GM06990 (cell line): ENCODE results near the gene AGPS.
"Not testable (repeated sequence)": the region's sequence is repeated elsewhere in the genome, so short reads cannot be mapped to it uniquely, and the experiment has no call there.

Source experiments
- DNase-seq: peaks from one replicate; pipeline ENCODE4 v3.0.0-alpha.2; 2011; ENCODE audit not compliant: insufficient read length; ENCODE audit errors: extremely low read depth
- H3K27me3 ChIP-seq: replicated peaks from 2 replicates; pipeline ENCODE4 v1.6.0; 2011; ENCODE audit warnings: low read length; ENCODE audit not compliant: control insufficient read depth, insufficient read depth
- H3K36me3 ChIP-seq: 2 replicates; pipeline ENCODE4 v1.5.1; 2011; ENCODE audit warnings: low read length; ENCODE audit not compliant: control insufficient read depth, insufficient read depth
- H3K4me3 ChIP-seq: replicated peaks from 2 replicates; pipeline ENCODE4 v1.5.1; 2011; ENCODE audit warnings: low read depth, mild to moderate bottlenecking, control low read depth, low read length
- TF ChIP-seq, protein P1 (sequence below): IDR thresholded peaks from 2 replicates; pipeline ENCODE4 v1.5.1; 2011; ENCODE audit warnings: low read length, control low read depth, mild to moderate bottlenecking, inconsistent platforms; ENCODE audit not compliant: insufficient read depth, poor library complexity, severe bottlenecking

The AGPS gene

DNA sequence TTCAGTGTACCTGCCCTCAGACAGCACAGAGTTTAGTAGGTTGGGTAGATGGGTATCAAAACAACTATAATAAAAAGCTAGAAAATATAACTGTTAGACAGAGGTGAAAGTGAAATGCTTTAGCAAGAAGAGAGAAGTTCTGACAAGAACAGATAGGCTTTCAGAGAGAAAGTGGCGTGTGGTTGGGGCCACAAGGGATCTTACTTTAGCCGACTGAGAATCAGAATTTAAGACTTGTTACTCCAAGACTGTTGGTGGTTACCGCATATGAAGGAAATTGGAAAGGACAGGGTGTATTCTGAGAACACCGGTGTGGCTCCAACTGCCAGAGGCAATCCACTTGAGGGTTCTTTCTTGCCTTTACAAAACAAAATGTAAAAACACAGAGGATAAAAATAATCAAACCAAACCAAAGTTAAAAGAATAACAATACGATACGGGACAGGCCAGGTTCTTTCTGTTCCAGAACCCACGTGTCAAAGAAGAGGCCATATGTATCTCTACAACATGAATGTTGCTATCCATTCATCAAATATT, 44.4 kb upstream of the AGPS start:
- TF ChIP-seq, protein P1, sequence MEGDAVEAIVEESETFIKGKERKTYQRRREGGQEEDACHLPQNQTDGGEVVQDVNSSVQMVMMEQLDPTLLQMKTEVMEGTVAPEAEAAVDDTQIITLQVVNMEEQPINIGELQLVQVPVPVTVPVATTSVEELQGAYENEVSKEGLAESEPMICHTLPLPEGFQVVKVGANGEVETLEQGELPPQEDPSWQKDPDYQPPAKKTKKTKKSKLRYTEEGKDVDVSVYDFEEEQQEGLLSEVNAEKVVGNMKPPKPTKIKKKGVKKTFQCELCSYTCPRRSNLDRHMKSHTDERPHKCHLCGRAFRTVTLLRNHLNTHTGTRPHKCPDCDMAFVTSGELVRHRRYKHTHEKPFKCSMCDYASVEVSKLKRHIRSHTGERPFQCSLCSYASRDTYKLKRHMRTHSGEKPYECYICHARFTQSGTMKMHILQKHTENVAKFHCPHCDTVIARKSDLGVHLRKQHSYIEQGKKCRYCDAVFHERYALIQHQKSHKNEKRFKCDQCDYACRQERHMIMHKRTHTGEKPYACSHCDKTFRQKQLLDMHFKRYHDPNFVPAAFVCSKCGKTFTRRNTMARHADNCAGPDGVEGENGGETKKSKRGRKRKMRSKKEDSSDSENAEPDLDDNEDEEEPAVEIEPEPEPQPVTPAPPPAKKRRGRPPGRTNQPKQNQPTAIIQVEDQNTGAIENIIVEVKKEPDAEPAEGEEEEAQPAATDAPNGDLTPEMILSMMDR: no peak
- no peak overlapping the region for H3K4me3 ChIP-seq
- H3K27me3 ChIP-seq: no peaks in the 10 kb centered on the region
- DNase-seq: no peak
- no peaks in the 10 kb centered on the region for H3K36me3 ChIP-seq

DNA sequence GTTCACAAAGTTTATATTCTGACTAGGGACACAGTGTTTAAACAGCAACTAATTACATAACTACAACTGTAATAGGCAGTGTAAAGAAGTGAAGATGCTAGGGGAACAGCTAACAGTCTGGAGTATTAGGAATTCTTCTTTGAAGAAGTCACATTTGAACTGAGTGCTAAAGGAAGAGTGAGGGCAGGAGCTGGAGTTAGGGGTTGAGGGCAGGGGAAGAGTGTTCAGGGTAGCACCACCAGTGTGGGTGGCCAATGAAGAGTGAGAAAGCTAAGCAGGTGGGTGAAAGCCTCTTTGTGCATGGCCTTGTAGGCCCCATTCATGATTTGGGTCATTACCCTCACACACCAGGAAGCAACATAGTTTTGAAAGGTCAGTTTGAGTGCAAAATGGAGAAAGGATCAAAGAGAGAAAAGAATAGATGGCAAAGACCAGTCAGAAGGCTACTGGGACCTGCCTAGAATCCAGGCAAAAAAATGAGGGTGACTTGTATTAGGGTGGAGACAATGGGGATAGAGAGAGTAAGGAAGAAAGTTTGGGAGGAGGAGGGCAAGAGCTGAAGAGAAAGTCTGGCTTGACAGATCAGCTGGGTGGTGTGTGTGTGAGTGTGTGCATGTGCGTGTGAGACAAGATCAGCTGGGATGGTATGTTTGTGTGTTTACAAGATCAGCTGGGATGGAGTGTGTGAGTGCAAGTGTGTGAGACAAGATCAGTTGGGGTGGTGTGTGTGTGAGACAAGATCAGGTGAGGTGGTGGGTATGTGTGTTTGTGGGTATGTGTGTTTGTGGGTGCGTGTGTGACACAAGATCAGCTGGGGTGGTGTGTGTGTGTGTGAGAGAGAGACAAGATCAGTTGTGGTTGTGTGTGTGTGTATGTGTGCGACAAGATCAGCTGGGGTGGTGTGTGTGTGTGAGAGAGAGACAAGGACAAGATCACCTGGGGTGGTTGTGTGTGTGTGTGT, 43.6 kb upstream of the AGPS start:
- Histone ChIP-seq H3K36me3 (no peaks in the 10 kb centered on the region), H3K27me3 (no peaks in the 10 kb centered on the region), H3K4me3 (no peak overlapping the region)
- DNase-seq: no peak
- TF ChIP-seq, protein P1: no peak

DNA sequence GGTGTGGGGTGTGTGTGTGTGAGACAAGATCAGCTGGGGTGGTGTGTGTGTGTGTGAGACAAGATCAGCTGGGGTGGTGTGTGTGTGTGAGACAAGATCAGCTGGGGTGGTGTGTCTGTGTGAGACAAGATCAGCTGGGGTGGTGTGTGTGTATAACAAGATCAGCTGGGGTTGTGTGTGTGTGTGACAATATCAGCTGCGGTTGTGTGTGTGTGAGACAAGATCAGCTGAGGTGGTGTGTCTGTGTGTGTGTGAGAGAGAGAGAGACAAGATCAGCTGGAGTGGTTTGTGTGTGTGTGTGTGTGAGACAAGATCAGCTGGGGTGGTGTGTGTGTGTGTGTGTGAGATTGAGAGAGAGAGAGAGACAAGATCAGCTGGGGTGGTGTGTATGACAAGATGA, 41.9 kb upstream of the AGPS start:
- not testable (repeated sequence) for DNase-seq

DNA sequence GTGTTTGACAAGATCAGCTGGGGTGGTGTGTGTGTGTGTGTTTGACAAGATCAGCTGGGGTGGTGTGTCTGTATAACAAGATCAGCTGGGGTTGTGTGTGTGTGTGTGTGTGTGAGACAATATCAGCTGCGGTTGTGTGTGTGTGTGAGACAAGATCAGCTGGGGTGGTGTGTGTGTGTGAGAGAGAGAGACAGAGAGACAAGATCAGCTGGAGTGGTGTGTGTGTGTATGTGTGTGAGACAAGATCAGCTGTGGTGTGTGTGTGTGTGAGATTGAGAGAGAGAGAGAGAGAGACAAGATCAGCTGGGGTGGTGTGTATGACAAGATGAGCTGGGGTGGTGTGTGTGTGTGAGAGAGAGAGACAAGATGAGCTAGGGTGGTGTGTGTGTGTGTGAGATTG, 41.5 kb upstream of the AGPS start:
- not testable (repeated sequence) for DNase-seq, H3K36me3 ChIP-seq, H3K4me3 ChIP-seq, H3K27me3 ChIP-seq

More for the DNA sequence above, 41.9 kb upstream of the AGPS start:
- H3K36me3 ChIP-seq, H3K27me3 ChIP-seq, H3K4me3 ChIP-seq: not testable (repeated sequence)

DNA sequence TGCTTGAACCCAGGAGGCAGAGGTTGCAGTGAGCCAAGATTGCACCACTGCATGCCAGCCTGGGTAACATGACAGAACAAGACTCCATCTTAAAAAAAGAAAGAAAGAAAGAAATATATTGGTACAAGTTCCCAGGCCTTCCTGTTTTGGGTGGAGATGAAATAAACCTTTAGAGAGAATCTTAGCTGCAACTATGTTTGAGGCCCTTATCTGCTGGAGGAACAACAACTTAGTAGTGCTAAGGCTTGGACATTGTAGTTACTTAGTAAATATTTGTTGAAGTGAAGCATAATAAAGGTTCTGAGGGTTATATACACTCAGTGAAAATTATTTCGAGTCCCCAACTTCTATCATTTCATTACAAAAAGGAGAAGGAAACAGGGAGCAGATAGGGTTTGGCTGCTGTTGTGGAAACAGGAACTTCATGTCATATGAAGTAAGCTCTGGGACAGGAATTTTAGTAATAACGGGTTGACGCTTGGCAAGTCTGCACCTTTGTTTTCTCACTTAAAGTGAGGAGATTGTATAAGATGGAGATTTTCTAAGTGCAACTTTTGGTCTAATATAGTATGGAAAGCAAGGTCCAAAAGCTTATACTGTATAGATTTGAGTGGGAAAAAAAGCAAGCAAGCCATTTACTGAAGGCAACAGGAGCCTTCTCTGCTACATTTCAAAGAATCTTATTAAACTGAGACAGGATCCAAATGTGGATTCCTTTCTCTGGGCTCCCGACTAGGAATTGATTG, 40.0 kb upstream of the AGPS start:
- Histone ChIP-seq H3K4me3 (no peak overlapping the region), H3K27me3 (no peaks in the 10 kb centered on the region), H3K36me3 (no peaks in the 10 kb centered on the region)
- DNase-seq: no peak
- TF ChIP-seq, protein P1: no peak

DNA sequence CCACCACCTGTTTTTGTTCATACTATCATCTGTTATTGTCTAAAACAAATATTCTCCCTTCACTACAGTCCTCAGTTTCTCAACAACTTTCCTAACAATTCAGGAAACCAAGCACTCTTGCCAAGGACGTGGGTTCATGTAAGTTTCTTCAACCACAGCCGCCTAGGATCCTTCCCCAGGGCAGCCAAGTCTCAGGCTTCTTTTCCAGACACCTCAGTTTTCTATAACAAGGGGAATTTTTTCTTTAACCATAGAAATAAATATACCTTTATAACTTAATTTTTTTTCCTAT, 39.4 kb upstream of the AGPS start:
- no peak for DNase-seq
- H3K27me3 ChIP-seq: no peaks in the 10 kb centered on the region
- no peak overlapping the region for H3K4me3 ChIP-seq
- TF ChIP-seq, protein P1: no peak
- H3K36me3 ChIP-seq: no peaks in the 10 kb centered on the region

DNA sequence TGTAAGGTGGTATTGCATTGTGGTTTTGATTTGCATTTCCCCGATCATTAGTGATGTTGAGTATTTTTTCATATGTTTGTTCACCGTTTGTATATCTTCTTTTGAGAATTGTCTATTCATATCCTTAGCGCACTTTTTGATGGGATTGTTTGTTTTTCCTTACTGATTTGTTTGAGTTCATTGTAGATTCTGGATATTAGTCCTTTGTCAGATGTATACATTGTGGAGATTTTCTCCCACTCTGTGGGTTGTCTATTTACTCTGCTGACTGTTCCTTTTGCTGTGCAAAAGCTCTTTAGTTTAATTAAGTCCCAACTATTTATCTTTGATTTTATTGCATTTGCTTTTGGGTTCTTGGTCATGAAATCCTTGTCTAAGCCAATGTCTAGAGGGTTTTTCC, 38.0 kb upstream of the AGPS start:
- H3K27me3 ChIP-seq, DNase-seq, H3K4me3 ChIP-seq, H3K36me3 ChIP-seq: not testable (repeated sequence)
